Esophagus mucosa (tissue), 1 donor: ENCODE results near the gene OXSR1. TPM values are rescaled to one million over a fixed set of nuclear protein-coding genes. Genes with fewer than 3 reads are reported as not detected.
"Not testable (repeated sequence)": the region's sequence is repeated elsewhere in the genome, so short reads cannot be mapped to it uniquely, and the experiment has no call there.

Experiments used
- ATAC-seq: fragments of 200-7000 bp; cut with Tn5 transposase; one replicate; pipeline ENCODE4 v1.9.1; 2020
- total RNA-seq: library from RNA; stranded (reverse); gene quantifications from one replicate; pipeline ENCODE4 v1.2.4, GENCODE V29; 2023
- donor health status: DM: yes; HTN: yes; CAD: no.

Gene OXSR1
- total RNA-seq, 1 donor from 2014 or later = 39.6 TPM

DNA sequence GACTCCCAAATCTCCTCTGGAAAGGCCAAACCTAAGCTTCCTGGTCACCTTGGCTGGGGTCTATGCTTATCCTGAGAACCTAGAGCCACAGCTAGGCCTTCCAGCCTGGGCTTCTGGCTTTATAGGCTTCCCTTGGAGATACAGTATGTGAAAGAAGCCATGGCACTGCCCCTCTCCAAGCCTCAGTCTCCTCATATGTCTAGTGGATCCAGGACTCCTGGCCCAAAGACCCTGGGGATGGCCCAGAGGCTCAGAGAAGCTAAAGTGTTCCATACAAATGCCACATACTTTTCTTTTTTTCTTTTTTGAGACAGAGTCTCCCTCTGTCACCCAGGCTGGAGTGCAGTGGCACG is 37.1 kb upstream of the OXSR1 start:
- no peak for ATAC-seq

DNA sequence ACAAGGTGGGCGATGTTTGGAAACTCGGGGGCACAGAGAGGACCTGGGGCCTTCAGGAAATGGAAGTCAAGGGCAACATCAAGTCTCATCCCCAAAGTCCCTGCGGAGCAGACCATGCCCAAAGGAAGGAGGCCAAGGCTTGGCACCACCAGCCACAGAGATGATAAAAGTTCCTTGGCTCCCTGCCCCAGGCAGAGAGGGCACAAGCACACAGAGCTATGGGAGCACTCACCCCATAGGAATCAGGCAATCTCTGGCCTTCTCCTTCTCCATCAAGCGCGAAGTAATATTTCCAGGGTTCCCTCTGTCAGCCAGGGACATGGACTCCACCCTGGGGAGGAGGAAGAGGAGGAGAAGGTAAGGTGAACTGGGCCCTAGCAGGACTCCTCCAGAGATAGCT is 36.3 kb upstream of the OXSR1 start:
- ATAC-seq = no peak

DNA sequence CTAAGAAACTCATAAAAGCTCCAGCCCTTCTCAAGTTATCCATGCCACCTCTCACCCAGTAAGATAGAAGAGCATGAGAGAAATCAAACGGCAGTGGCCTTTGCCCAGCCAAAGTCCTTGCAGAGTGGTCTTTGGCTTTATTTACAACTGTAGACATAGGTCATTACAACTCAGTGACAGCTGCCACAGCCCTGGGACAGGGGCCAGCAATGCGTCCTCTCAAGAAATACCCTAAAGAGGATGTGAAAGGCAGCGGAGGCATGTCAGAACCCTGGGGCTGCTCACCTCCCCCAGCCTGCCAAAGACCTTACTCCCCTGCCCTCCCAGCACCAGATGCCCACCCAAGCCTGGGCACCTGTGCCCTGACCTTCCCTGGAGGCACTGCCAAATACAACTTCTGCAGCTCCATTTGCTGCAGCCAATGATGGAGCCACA is 34.7 kb upstream of the OXSR1 start:
- no peak for ATAC-seq

DNA sequence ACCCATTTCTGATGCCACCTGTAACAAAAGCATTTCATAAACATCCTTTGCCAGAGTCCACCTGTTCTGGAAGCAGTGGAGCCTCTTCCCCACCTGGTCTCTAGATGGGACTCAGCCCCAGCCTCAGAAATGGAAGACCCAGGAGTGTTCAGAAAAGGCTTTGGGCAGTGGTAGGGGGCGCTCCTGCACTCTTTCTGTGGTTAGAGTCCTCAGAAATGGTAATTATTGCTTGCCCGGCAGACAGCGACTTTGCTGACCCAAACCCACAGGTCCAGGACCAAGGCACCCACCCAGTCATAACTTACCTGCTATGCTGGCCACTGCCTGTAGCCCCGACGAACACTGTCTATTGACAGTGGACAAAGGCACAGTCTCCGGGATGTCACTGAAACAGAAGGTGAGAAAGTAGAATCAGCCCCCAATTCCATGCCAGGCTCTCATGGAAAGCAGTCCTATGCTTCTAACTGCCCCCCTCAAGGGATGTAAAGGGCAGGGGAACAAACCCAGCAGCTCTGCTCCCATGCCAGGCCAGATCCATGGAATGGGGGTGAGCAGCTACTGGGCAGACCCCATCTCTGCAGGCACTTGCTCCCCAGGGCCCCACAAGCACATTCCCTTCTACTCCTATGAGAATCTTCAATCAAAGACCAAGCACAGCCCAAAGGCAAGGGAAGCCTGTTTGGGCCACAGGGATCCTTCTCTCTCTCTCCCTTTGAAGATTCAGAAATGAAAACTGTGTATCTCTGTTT is 33.5 kb upstream of the OXSR1 start:
- no peak for ATAC-seq

DNA sequence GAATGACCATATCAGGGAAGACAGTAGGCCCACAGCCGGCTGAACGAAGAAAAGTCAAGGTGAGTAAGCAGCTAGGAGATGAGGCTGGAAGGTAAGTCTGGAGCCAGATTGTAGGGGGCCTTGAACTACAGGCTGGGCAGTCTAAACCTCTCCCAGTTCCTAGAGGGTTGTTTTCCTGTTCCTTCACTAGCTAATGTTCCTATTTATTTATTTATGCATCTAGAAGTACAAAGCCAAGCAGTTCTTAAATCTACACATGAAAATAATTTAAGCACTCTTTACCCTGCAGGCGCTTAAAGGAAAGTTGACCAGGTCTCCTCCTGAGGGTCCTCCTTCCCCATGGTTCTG is 32.2 kb upstream of the OXSR1 start:
- ATAC-seq = no peak

DNA sequence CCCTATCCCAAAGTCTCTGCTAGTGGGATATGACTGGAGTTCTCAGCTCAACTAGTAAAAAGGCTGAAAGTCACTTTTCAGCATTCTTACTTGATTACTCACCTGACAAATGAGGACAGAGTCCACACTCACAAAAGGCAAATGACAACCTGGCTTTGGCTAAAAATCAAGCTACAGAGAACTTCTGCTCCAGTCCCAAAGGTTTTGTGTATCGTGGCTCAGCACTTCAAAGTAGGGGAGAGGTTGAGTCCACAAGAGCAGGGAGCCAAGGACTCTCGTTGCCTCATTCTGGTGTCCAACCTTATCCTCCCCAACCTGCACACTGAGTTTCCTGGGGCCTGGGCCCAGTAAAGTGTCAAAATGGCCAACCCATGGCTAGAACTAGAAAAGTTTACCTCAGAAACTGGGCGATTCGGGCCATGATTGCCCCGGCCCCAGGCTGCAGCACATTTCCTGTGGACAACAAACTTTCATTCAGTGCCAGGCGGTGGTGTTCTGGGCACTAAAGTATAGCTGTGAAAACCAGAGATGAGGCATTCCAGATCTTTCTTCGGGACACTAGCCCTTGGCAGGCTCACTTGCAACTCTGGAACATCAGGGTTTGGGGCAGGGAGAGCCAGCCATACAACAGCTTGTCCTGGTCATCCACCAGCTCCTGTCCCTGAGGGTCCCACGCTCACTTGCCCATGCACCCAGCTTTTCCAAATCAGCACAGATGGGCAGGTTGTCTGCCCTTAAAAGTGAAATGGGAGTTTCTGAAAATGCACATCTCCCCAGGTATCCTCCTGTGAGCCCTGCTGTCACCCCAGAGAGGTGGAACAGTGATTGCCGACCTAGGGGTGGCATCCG is 31.6 kb upstream of the OXSR1 start:
- ATAC-seq = no peak

DNA sequence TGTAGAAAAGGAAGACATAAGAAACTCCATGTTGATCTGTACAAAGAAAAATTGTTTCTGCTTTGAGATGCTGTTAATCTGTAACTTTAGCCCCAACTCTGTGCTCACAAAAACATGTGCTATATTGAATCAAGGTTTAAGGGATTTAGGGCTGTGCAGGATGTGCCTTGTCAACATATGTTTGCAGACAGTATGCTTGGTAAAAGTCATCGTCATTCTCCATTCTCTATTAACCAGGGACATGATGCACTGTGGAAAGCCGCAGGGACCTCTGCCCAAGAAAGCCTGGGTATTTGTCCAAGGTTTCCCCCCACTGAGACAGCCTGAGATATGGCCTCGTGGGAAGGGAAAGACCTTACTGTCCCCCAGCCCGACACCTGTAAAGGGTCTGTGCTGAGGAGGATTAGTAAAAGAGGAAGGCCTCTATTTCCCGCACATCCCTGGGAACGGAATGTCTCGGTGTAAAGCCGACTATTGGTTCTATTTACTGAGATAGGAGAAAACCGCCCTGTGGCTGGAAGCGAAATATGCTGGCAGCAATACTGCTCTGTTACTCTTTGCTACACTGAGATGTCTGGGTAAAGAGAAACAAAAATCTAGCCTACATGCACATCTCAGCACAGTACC is 30.7 kb upstream of the OXSR1 start:
- not testable (repeated sequence) for ATAC-seq

DNA sequence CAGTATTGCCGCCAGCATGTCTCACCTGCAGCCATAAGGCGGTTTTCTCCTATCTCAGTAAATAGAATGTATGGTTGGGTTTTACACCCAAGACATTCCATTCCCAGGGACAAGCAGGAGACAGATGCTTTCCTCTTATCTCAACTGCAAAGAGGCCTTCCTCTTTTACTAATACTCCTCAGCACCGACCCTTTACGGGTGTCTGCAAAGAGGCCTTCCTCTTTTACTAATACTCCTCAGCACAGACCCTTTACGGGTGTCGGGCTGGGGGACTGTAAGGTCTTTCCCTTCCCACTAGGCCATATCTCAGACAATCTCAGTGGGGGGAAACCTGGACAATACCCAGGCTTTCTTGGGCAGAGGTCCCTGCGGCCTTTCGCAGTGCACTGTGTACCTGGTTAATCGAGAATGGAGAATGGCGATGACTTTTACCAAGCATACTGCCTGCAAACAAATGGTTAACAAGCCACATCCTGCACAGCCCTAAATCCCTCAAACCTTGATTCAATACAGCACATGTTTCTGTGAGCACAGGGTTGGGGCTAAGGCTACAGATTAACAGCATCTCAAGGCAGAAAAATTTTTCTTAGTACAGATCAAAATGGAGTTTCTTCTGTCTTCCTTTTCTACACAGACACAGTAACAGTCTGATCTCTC is 29.6 kb upstream of the OXSR1 start:
- ATAC-seq = not testable (repeated sequence)

DNA sequence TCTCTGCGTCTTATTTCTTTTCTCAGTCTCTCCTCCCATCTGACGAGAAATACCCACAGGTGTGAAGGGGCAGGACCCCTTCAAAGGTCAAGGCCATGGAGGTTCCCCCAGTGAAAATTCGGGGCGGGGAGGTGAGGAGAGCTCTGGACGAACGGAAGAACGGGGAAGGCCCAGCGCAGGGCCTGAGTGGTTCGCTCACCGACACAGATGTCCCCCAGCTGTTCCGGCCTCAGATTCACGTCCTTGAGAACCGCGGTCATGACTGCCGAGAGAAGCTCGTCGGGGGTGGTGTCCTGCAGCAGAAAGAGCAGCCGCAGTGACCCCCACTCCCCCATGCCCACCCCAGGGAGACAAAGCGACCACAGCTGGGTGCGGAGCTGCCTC is 29.0 kb upstream of the OXSR1 start:
- ATAC-seq = peak; percentile 2

DNA sequence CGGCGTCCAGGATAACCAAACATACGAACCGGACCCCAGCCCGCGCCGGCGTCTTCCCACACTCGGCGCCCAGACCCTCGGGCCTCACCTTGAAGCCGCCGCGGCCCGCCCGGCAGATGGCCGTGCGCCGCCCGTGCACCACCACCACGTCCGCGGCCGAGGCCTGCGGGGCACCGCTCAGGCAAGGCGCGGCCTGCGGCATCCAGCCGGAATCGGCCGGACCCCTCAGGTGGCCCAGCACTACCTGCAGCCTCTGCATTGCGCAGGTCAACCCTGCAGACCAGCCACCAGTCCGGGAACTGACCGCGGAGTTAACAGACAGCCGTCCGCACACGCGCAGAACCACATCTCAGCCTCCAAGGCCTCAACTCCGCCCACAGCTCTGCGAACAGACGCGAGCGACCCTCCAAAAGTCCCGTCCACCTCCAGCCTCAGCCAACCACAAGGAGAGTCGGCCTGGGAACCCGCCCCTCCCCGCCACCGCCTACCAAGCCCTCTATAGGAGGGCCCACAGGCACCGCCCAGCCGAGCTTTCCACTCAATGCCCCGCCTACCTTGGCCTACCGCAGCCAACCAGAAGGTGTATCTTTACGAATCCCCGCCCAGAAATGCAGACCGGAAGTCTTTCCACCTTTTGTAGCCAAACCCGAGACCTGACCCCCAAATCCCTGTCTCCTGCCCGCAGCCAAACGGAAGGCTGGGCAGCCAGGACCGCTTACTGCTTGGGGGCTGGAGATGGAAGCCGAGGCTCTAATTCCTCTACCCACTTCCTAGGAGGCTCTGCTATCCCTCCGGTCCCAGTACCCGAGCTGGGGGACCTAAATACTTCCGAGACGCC is 28.3 kb upstream of the OXSR1 start, which contains the start of gene ACAA1:
ACAA1 (minus strand) TSS at position 351 of the 838 bp plus-strand sequence; CDS start at position 259, 92 bp downstream.
- ATAC-seq = peak; percentile 96

DNA sequence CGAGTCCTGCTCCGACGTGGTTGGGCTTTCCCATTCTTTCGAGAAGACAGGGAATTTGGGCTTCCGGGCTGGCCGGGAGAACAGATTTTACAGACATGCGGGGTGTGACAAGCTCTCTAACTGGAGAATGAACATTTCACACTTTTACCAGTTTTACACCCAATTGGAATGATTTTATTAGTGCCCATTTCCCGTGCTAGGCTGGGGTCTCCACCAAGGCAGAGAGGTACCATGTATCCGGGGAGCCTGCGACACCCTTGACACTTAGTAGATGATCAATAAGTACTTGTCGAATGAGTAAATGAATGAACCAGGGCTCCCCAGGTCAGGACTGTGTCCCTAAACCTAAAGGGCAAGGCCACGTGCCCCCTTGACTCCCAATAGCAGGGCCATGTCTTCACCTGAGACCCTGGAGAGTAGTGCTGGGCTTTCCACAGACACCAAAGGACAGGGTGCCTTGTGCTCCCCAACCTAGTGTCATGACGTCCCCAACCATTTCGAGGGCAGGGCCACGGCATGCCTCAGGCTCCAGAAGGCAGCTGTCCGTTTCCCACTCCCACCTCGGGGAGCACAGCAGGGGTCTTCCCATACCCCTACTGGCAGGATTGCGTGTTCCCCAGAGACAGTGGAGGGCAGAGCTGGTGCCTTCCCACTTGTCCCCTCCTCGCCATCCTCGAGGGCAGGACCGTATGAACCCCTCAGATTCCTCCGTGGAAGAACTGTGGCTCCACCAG is 27.6 kb upstream of the OXSR1 start:
- no peak for ATAC-seq

DNA sequence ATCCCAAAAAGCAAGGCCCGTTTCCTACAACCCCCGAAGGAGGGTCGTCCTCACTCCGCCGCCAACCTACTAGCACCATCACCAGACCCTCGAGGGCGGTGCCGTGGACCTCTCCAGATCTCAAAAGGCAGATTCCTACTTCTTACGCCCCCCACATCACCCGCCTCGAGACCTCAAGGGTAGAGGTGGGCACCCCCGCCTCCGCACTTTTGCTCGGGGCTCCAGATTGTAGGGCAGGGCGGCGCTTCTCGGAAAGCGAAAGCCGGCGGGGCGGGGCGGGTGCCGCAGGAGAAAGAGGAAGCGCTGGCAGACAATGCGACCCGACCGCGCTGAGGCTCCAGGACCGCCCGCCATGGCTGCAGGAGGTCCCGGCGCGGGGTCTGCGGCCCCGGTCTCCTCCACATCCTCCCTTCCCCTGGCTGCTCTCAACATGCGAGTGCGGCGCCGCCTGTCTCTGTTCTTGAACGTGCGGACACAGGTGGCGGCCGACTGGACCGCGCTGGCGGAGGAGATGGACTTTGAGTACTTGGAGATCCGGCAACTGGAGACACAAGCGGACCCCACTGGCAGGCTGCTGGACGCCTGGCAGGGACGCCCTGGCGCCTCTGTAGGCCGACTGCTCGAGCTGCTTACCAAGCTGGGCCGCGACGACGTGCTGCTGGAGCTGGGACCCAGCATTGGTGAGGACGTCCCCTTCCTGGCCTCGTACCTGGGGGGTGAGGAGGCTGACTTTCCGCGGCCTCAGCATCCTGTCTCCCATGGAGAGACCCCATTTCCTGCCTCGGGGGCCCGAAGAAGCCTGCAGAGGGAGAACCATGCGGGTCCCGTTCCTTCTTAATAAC is 26.8 kb upstream of the OXSR1 start, which contains the start of gene MYD88:
MYD88 (plus strand) TSS at position 313 of the 842 bp plus-strand sequence; CDS start at position 353, 40 bp downstream.
- peak; percentile 54 for ATAC-seq

DNA sequence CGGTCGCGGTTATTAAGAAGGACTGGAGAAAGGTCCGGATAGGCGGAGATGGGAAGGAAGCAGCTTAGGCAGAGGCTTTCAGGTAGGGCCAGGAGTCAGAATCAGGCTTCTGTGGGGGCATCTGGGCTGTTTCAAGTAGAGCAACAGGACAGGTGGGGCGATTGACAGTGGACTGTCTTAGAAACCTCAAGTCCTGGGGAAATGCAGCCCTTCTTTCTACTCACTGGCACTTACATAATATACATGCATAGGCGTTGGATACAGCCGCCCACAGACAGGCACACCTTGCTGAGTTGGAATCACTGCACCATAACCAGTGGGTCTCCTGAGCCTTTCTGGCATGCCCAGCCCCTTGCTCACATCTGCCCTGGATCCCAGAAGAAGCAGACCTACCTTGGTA is 26.1 kb upstream of the OXSR1 start:
- ATAC-seq = no peak

DNA sequence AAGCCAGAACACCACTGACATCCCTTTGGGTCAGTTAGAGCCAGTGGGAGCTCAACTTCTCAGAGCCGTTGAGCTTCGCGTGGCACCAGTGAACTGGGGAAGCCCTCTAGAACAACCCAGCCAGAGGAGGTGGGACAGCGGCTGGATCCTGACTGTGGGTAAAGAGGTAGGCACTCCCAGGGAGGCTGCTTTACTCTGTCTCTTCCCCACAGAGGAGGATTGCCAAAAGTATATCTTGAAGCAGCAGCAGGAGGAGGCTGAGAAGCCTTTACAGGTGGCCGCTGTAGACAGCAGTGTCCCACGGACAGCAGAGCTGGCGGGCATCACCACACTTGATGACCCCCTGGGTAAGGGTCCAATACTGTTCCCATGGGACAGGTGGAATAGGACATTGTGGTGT is 25.7 kb upstream of the OXSR1 start:
- no peak for ATAC-seq

DNA sequence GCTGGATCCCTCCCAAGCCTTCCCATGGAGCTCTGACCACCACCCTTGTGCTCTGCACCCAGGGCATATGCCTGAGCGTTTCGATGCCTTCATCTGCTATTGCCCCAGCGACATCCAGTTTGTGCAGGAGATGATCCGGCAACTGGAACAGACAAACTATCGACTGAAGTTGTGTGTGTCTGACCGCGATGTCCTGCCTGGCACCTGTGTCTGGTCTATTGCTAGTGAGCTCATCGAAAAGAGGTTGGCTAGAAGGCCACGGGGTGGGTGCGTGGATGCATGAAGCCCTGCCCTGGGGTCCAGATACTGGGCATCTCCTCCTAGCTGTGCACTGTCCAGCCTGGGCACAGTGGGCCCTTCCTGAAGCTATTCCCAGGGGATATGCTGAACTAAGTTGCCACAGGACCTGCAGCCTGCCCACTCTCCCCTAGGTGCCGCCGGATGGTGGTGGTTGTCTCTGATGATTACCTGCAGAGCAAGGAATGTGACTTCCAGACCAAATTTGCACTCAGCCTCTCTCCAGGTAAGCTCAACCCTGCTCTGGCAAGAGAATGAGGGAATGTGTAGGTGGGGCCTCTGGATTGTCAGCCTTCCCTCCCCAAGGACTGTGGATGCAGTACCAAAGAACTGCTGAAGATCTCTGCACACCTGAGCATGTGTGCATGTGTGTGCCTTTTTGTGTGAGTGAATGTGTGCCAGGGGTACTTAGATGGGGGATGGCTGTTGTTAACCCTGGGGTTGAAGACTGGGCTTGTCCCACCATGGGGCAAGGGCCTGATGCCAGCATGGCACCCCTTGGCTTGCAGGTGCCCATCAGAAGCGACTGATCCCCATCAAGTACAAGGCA is 24.8 kb upstream of the OXSR1 start:
- no peak for ATAC-seq

DNA sequence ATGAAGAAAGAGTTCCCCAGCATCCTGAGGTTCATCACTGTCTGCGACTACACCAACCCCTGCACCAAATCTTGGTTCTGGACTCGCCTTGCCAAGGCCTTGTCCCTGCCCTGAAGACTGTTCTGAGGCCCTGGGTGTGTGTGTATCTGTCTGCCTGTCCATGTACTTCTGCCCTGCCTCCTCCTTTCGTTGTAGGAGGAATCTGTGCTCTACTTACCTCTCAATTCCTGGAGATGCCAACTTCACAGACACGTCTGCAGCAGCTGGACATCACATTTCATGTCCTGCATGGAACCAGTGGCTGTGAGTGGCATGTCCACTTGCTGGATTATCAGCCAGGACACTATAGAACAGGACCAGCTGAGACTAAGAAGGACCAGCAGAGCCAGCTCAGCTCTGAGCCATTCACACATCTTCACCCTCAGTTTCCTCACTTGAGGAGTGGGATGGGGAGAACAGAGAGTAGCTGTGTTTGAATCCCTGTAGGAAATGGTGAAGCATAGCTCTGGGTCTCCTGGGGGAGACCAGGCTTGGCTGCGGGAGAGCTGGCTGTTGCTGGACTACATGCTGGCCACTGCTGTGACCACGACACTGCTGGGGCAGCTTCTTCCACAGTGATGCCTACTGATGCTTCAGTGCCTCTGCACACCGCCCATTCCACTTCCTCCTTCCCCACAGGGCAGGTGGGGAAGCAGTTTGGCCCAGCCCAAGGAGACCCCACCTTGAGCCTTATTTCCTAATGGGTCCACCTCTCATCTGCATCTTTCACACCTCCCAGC is 24.0 kb upstream of the OXSR1 start:
- no peak for ATAC-seq

DNA sequence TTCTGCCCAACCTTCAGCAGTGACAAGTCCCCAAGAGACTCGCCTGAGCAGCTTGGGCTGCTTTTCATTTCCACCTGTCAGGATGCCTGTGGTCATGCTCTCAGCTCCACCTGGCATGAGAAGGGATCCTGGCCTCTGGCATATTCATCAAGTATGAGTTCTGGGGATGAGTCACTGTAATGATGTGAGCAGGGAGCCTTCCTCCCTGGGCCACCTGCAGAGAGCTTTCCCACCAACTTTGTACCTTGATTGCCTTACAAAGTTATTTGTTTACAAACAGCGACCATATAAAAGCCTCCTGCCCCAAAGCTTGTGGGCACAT is 23.4 kb upstream of the OXSR1 start:
- ATAC-seq = no peak

DNA sequence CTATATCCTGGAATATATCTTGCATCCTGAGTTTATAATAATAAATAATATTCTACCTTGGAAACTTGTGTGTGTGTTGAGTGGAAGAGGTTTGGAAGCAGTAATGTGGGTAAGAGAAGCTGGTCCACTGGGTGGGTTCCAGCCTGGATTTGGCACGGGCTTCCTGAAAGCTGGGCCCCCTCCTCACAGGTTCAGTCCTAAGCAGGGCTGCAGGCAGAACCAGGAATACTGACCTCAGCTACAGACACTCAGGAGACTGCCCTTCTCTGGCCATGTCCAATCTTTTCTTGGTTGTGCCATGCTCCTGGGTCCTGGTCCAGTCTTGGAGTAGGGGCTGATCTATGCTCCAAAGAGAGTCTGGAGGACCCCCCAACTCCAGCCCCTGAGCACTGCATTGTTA is 22.4 kb upstream of the OXSR1 start:
- ATAC-seq = no peak

DNA sequence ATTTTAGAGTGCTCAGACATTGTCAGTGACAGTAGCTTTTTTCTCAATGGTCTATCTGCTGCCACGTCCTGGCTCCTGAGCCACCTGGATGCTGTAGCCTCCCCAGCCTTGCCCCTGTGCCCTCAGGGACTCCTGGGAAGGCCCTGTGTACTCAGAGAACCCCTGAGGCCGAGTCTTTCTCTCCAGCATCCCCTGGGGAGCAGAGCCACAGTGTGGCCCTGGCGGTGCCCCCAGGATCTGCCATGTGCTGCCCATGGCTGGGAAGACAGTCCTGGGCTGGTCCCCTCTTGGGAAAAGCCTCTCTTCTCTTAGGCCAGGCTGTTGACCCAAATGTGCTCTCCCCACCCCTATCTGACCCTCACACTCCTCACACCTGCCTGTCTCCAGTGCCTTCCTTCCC is 21.8 kb upstream of the OXSR1 start:
- ATAC-seq = no peak
